ENCODE measurements around the gene SSR4. TPM values are rescaled to one million over a fixed set of nuclear protein-coding genes. Genes with fewer than 3 reads are reported as not detected.
A peak's percentile ranks its signal among the peaks of the same experiment; 100 is the strongest.

Gene SSR4
- total and polyA plus RNA-seq, 2 of the 8 experiments (the other 6 are each of a cell fraction or from before 2014, with no cell fraction given) = 168 to 642 TPM

GRCh38 chrX:153831429-153832150, 37.1 kb downstream of the SSR4 start:
- peak overlapping the region; percentile 60 to 79 for H3K4me2 ChIP-seq (ENCODE audit: insufficient read depth in 1 of 2, low read depth in 2 of 2, low read length in 2 of 2)
- TF ChIP-seq SP2 (IDR thresholded peaks at IDR 0.05; ENCODE audit: low read length) (no peak), EZH2 (IDR thresholded peaks at IDR 0.05; ENCODE audit: low read depth, low read length, severe bottlenecking) (no peak), JUND (IDR thresholded peaks at IDR 0.05; ENCODE audit: low read length) (no peak), HDAC6 (IDR thresholded peaks at IDR 0.05; ENCODE audit: low read depth, low read length) (no peak), RNF2 (IDR thresholded peaks at IDR 0.05; ENCODE audit: borderline replicate concordance, low read depth, low read length, missing control alignments, poor library complexity, severe bottlenecking) (no peak), EGR1 (IDR thresholded peaks at IDR 0.05; ENCODE audit: borderline replicate concordance, low read depth, low read length) (no peak)
- H2BK12ac ChIP-seq (ENCODE audit: low read depth, low read length) = 0 out of 2 replicates have a peak overlapping the region, but pooled peaks have one; percentile 39
- FAIRE-seq (no peak), DNase-seq (ENCODE audit: low read depth in 1 of 2, low spot score in 2 of 2) (no peak)
- H3K56ac ChIP-seq (replicated peaks; ENCODE audit: insufficient read length, low read depth, low read length) = peak overlapping the region; percentile 25
- no peak overlapping the region for H2BK20ac ChIP-seq (ENCODE audit: low read length)
- H3K18ac ChIP-seq (ENCODE audit: extremely low read depth, low read length) = no peak overlapping the region; the same call in 1 of the 2 replicates
- ChIA-PET CTCF (ENCODE audit: partially characterized antibody) (interaction anchor here (1.4 kb wide), 1 partner anchor 22 kb away, joined by 5 read pairs; no protein-coding TSS in a partner anchor), POLR2A (ENCODE audit: partially characterized antibody) (interaction anchor here (2.0 to 3.2 kb wide), 3 partner anchors 11 to 17 kb away, joined by 4 to 13 read pairs (median 11); no protein-coding TSS in a partner anchor)
- no peak overlapping the region for H3K9ac ChIP-seq (replicated peaks in 1 of 4; ENCODE audit: extremely low read depth in 1 of 4, low read depth in 3 of 4, low read length in 3 of 4)
- H3K4me1 ChIP-seq (replicated peaks in 1 of 4; ENCODE audit: control insufficient read depth in 3 of 4, insufficient read depth in 4 of 4, low read length in 3 of 4) = peaks cover 0 to 15% (median 8%) of the 10 kb centered on the region in 4 experiments; a peak in 5 of 7 replicates
- peaks cover 11 to 27% of the 10 kb centered on the region in 2 experiments; a peak in 3 of 4 replicates for H3K79me2 ChIP-seq (ENCODE audit: control insufficient read depth in 1 of 2, insufficient read depth in 2 of 2, low read length in 2 of 2)
- H3K79me1 ChIP-seq (ENCODE audit: low read depth, low read length) = no peaks in the 10 kb centered on the region
- no peak overlapping the region for H2BK120ac ChIP-seq (replicated peaks; ENCODE audit: low read depth, low read length)
- H3K14ac ChIP-seq (ENCODE audit: insufficient read length) = no peak overlapping the region
- H3K27ac ChIP-seq (ENCODE audit: low read depth, low read length) = no peak overlapping the region
- H2BK15ac ChIP-seq (ENCODE audit: low read length) = no peak overlapping the region; the same call in 1 of the 2 replicates
- no peak overlapping the region for H4K5ac ChIP-seq (ENCODE audit: insufficient read length, low read depth, low read length)
- H3K36me3 ChIP-seq (ENCODE audit: control insufficient read depth in 2 of 4, insufficient read depth in 4 of 4, low read length in 3 of 4) = no peaks in the 10 kb centered on the region
- H3K27me3 ChIP-seq (replicated peaks in 1 of 4; ENCODE audit: control insufficient read depth in 3 of 4, extremely low read depth in 1 of 4, insufficient read depth in 3 of 4, low read length in 3 of 4) = peaks cover 0 to 6% (median 2%) of the 10 kb centered on the region in 4 experiments; a peak in 3 of 7 replicates
- no peaks in the 10 kb centered on the region for H3K9me3 ChIP-seq (ENCODE audit: insufficient read depth in 2 of 2, low read depth in 1 of 2, low read length in 1 of 2)
- WGBS, 2 experiments (ENCODE audit: extremely low coverage in 1 of 2, insufficient coverage in 1 of 2, insufficient read length in 1 of 2, insufficient replicate concordance in 2 of 2, low coverage in 1 of 2, low lambda C conversion rate in 2 of 2, missing lambda C conversion rate in 1 of 2) = 64% methylated on average over 10 of the region's 23 CpGs; no CpG with 5 or more reads in 1 of the 2 experiments
- H4K91ac ChIP-seq (replicated peaks; ENCODE audit: insufficient read length, low read length) = no peak overlapping the region
- peak overlapping the region; percentile 65; the same call in 1 of the 2 replicates for H2AK5ac ChIP-seq (ENCODE audit: low read depth, low read length)
- no peak overlapping the region for H3K4ac ChIP-seq (replicated peaks; ENCODE audit: insufficient read length, low read depth, low read length)
- no peak overlapping the region for H2BK5ac ChIP-seq (ENCODE audit: low read depth, low read length)
- H4K8ac ChIP-seq (ENCODE audit: extremely low read depth, insufficient read depth, low read length) = peak overlapping the region; percentile 79; the same call in 1 of the 2 replicates
- H2AFZ ChIP-seq (ENCODE audit: low read length) = no peak overlapping the region
- no peak overlapping the region for H3K23ac ChIP-seq (ENCODE audit: insufficient read length)
- H3K23me2 ChIP-seq (ENCODE audit: low read depth, low read length) = no peaks in the 10 kb centered on the region
- H4K20me1 ChIP-seq (replicated peaks in 1 of 2; ENCODE audit: control insufficient read depth in 1 of 2, insufficient read depth in 2 of 2, low read length in 2 of 2) = no peaks in the 10 kb centered on the region
- peak overlapping the region; percentile 32 to 61 (median 46); a peak in 6 of 8 replicates for H3K4me3 ChIP-seq (ENCODE audit: extremely low read depth in 1 of 4, insufficient read depth in 2 of 4, low read depth in 3 of 4, low read length in 4 of 4)

All from H1 (cell line).